DOHH2 (cell line): ENCODE data around the gene PROM1.

Experiments used
- EZH2phosphoT487 ChIP-seq: fragments of 200-600 bp; sonication (generic); IDR thresholded peaks from 2 replicates; pipeline ENCODE4 v1.6.1; 2017; ENCODE audit warnings: borderline replicate concordance, mild to moderate bottlenecking, antibody characterized with exemption, low read length, moderate library complexity, mixed read lengths
- TF ChIP-seq, protein P1 (sequence below): fragments of 200-600 bp; sonication (generic); IDR thresholded peaks from one replicate; pipeline ENCODE4 v1.5.1; 2014; ENCODE audit warnings: antibody characterized with exemption, mild to moderate bottlenecking, low read depth, low read length; ENCODE audit not compliant: poor library complexity, severe bottlenecking

DNA sequence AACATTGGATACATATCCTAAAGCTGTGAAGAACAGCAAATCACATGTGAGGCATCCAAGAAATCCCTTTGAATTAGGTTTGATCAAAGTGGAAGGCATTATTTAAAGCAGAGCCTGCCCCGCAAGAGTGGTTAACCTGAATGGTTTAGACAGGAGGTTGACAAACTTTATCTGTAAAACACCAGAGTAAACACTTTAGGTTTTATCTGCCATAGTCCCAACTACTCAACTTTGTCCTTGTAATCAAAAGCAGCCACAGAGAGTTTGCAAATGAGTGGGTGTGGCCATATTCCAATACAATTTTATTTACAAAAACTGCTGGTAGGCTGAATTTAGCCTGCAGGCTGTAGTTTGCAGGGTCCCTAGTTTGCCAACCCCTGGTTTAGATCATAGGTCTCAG lies 95.6 kb downstream of the PROM1 start:
- TF ChIP-seq, protein P1, sequence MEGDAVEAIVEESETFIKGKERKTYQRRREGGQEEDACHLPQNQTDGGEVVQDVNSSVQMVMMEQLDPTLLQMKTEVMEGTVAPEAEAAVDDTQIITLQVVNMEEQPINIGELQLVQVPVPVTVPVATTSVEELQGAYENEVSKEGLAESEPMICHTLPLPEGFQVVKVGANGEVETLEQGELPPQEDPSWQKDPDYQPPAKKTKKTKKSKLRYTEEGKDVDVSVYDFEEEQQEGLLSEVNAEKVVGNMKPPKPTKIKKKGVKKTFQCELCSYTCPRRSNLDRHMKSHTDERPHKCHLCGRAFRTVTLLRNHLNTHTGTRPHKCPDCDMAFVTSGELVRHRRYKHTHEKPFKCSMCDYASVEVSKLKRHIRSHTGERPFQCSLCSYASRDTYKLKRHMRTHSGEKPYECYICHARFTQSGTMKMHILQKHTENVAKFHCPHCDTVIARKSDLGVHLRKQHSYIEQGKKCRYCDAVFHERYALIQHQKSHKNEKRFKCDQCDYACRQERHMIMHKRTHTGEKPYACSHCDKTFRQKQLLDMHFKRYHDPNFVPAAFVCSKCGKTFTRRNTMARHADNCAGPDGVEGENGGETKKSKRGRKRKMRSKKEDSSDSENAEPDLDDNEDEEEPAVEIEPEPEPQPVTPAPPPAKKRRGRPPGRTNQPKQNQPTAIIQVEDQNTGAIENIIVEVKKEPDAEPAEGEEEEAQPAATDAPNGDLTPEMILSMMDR = no peak
- TF ChIP-seq EZH2phosphoT487 = no peak
